Keratinocyte (primary cell): ENCODE data around the gene IGSF9.

ENCODE experiments used
- EZH2 ChIP-seq: IDR thresholded peaks from one replicate; pipeline ENCODE4 v1.6.1; 2012; ENCODE audit warnings: inconsistent platforms, mild to moderate bottlenecking, low read length, moderate library complexity
- TF ChIP-seq, protein P1 (sequence below), 3 experiments: IDR thresholded peaks in 1 of 3; conservative IDR thresholded peaks in 1 of 3; optimal IDR thresholded peaks in 1 of 3; 2 replicates in 2 of 3; 3 replicates in 1 of 3; pipeline versions ENCODE3 to v1.5.1; 2011; ENCODE audit warnings: low read length in 3 of 3, mild to moderate bottlenecking in 3 of 3, moderate library complexity in 2 of 3, control low read depth in 1 of 3, inconsistent platforms in 1 of 3; ENCODE audit not compliant: insufficient read depth in 2 of 3; ENCODE audit errors: extremely low read depth in 1 of 3

DNA sequence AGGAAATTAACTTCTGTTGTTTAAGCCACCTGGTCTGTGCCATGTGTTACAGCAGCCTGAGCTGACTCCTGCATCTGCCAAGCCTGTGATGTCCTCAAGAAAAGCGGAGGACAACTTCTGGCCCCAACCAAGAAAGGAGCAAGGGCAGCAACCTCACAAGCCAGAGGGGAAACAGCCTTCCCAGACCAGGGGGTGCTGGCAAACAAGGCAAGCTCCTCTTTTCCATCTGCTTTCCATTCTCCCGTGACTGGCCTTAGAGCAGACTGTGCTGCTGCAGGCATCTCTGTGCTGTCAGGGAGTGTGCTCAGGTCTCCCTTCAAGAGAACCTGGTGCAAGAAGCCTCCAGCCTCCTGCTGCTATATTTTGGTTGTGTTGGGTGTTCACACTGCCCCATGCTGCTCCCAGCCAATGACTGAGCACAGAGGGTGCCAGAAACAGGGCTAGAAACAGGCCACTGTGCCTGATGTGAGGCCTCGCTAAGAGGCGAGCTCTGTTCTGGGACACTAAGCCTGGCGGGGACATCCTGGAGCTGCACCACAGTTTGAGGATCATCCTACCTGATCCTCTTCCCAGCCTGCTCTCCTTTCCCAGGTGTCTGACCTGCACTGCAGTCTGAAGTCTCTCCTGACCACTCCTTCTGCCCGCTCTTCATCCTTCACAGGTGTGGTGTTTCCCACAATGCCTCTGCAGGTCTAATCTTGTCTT lies 36.1 kb upstream of the IGSF9 start:
- TF ChIP-seq, protein P1, sequence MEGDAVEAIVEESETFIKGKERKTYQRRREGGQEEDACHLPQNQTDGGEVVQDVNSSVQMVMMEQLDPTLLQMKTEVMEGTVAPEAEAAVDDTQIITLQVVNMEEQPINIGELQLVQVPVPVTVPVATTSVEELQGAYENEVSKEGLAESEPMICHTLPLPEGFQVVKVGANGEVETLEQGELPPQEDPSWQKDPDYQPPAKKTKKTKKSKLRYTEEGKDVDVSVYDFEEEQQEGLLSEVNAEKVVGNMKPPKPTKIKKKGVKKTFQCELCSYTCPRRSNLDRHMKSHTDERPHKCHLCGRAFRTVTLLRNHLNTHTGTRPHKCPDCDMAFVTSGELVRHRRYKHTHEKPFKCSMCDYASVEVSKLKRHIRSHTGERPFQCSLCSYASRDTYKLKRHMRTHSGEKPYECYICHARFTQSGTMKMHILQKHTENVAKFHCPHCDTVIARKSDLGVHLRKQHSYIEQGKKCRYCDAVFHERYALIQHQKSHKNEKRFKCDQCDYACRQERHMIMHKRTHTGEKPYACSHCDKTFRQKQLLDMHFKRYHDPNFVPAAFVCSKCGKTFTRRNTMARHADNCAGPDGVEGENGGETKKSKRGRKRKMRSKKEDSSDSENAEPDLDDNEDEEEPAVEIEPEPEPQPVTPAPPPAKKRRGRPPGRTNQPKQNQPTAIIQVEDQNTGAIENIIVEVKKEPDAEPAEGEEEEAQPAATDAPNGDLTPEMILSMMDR (optimal IDR thresholded peaks at IDR 0.05 in 1 of 3, IDR thresholded peaks at IDR 0.05 in 1 of 3, conservative IDR thresholded peaks at IDR 0.05 in 1 of 3; ENCODE audit: extremely low read depth in 1 of 3, insufficient read depth in 2 of 3, low read length in 3 of 3), result no peak
- TF ChIP-seq EZH2, result no peak
